MV-4-11 (cell line): Measurements from ENCODE around the gene KRTAP10-10.
"Not testable (repeated sequence)": the region's sequence is repeated elsewhere in the genome, so short reads cannot be mapped to it uniquely, and the experiment has no call there.

ENCODE experiments used
- DNase-seq: peaks from one replicate; lab custom pipeline; 2025; lab: John Stamatoyannopoulos, UW

The KRTAP10-10 gene

GRCh38 chr21:44637018-44637850, at the start of gene KRTAP10-10:
KRTAP10-10 (plus strand) TSS chr21:44637356; CDS start chr21:44637418, 62 bp downstream.
- DNase-seq = no peak

DNA sequence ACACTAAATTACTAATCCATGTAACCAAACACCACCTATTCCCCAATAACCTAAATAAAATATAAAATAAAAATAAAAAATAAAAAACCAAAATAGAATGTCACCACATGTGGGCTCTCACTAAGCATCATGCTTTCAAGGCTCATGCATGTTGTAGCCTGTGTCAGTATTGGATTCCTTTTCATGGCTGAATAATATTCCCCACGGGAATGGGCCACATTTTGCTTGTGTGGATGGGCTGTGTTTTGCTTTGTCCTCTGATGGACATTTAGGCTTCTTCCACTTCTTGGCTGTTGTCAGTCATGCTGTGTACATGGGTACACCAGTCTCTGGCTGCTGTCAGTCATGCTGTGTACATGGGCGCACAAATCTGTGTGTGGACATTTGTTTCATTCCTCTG, 48.1 kb upstream of the KRTAP10-10 start:
- no peak for DNase-seq

GRCh38 chr21:44589586-44590305, 47.4 kb upstream of the KRTAP10-10 start:
- no peak for DNase-seq

GRCh38 chr21:44590311-44590721, 46.8 kb upstream of the KRTAP10-10 start:
- no peak for DNase-seq

- not testable (repeated sequence) for DNase-seq
Measured at GRCh38 chr21:44590897-44591800, 46.0 kb upstream of the KRTAP10-10 start.

DNA sequence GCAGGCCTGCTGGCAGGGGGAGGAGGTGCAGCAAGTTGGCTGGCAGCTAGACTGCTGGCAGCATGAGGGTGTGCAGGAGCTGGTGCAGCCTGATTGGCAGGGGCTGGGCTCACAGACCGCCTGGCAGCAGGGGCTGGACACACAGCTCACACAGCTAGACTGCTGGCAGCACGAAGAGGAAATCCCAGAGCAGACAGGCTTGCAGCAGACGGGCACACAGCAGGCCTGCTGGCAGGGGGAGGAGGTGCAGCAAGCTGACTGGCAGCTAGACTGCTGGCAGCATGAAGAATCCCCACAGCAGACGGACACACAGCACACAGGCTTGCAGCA, 45.4 kb upstream of the KRTAP10-10 start:
- DNase-seq = not testable (repeated sequence)

- no peak for DNase-seq
Measured at GRCh38 chr21:44592446-44593311, 44.5 kb upstream of the KRTAP10-10 start, which contains the start of gene KRTAP10-6. KRTAP10-6 (minus strand) TSS chr21:44592505; CDS start chr21:44592484, 21 bp downstream.

DNA sequence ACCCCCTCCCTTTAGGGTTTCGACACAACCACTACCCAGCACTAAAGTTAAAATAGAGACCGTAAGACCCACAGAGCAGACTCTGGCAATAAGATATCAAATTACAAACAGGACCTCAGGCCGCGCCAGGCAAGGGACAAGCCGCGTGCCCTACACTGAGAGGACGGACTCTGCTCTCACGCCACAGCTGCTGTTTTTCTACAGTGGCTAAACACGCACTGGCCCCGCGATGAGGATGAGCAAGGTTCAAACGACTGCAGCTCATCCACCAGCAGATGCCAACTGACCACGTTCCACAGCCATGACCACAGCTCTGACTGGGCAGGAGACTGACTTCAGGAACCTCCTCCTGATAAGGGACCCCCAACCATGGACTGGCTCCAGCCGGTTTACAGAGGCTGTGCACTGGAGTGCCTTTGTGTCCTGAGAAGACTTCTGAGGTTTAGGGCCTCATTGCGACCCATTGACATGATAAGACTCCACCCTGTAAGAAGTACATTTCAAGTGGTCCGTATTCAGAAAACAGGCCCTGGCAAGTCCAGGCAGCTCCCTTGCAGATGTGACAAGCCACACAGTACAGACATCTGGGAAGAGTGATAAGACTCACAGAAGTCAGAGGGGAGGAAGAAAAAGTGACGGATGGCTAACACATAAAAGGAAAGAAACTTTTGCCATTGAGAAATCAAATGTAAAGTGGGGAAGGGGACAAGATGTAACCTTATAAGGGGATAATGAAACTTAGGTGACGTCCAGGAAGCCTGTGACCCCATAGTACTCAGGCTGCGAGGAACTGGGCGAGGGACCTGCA, 43.4 kb upstream of the KRTAP10-10 start:
- peak; percentile 31 for DNase-seq

DNA sequence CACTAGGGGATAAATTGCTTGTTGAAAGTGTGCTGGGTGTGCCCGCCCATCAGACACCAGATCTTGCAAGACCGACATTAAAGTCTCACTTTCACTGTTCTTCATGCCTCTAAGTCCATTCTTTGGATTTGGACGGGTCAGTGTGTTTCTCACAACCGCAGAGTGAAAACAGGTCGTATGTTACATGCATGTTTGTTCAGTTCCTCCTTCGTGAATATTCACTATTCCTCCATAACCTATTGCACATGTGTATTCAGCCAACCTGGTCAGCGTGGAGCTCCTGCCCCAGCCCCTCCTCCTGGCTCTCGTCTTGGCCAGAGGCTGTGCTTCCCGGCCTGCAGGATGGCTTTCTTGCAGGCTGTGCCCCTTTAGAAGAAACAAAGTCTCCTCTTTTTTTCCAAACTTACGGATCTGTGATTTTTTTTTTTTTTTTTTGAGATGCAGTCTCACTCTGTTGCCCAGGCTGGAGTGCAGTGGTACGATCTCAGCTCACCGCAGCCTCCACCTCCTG, 42.7 kb upstream of the KRTAP10-10 start:
- no peak for DNase-seq

- no peak for DNase-seq
Measured at GRCh38 chr21:44595524-44595923, 41.6 kb upstream of the KRTAP10-10 start.

DNA sequence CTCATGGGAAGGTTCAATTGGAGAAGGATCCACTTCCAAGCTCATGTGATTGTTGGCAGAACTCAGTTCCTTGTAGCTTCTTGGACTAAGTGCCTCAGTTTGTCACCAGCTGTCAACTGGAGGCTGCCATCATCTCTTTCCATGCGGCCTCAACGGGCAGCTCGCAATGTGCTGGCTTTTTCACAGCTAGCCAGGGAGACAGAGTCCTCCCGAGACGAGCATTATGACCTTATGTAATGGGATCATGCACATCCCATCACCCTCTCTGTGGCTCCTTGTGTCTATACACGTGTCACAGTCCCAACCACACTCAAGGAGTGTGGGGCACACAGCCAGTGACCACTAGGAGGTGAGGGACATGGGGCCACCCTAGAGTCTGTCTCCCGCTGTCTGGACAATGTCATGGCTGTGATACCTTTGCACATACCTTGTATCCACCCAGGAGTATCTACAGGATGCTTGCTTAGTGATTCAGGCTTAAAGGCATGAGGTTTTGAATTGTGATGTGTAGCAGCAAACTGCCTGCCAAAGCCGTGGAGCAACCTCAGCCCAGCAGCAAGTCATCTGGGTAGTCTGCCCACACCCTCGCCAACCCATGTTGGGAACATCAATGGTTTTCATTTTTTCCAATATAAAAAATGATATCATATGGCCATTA, 41.0 kb upstream of the KRTAP10-10 start:
- DNase-seq = no peak

DNA sequence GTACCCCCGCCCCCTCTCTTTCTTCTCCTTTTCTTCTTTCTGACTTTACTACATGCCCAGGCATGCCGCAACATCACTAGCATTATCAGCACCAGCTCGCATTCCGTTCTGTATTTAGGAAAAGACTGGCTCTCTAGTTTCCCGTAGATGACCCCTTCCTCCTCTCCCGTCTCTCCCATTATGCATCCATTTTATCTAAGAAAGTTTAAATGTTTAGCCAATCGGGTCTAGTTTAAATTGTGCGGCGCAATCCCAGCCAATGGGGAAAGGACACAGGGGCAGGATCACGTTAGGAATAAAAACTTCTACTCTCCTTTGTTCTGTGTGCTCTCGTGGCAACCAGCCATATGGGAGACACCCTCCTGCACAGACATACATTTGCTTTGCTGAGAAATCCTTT, 39.1 kb upstream of the KRTAP10-10 start:
- DNase-seq = no peak

GRCh38 chr21:44599264-44600029, 37.7 kb upstream of the KRTAP10-10 start:
- DNase-seq = no peak

GRCh38 chr21:44600118-44600978, 36.8 kb upstream of the KRTAP10-10 start, which contains the start of gene KRTAP10-7:
KRTAP10-7 (plus strand) TSS chr21:44600597; CDS start chr21:44600622, 25 bp downstream.
- not testable (repeated sequence) for DNase-seq

GRCh38 chr21:44601091-44601490, 36.1 kb upstream of the KRTAP10-10 start:
- not testable (repeated sequence) for DNase-seq

DNA sequence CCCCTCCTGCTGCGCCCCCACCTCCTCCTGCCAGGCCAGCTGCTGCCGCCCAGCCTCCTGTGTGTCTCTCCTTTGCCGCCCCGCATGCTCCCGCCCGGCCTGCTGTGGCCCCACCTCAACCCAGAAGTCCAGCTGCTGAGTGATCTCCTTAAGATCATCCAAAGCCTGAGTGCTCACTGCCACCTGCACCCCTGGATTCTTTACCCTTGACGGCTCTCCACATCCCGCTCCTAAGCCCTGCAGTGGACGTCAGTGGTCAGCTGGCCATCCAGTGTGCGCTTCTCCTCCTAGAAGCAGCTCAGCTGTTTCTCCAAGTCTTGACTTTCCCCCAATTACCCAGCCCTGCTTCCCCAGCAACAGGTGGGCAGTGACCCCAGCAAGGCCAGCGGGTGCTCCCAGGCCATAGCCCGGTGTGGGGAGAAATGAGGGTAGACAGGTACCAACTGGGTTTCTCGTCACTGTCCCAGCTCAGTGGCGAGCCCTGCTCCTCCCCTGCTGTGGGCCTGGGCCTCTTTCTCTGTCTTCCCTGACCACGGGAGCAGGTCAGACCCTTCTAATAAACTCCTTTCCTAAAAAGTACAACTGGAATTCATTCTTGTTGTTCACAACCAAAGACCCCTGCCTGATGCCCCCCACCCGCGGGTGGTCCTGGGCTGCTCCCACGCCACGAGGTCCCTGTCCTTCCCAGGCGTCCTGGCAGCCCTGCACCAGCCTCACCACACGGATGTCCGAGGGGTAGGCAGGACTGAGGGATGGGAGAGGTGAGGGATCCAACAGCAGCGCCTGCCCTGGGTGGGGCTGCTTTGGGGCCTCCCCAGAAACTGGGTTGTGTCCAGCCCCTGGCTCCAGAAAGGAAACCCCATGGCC, 35.3 kb upstream of the KRTAP10-10 start:
- DNase-seq = no peak

GRCh38 chr21:44602463-44602850, 34.7 kb upstream of the KRTAP10-10 start:
- DNase-seq = no peak
